MM.1S (cell line): Measurements from ENCODE around the gene RANBP10.

Experiments
- EZH2 ChIP-seq: fragments of 300-600 bp; sonication (generic); optimal IDR thresholded peaks from 2 replicates; pipeline ENCODE3; 2017; ENCODE audit warnings: low read depth, mild to moderate bottlenecking, antibody characterized with exemption, low read length, mixed read lengths
- TF ChIP-seq, protein P1 (sequence below): fragments of 300-600 bp; sonication (generic); IDR thresholded peaks from 2 replicates; pipeline ENCODE4 v1.5.1; 2016; ENCODE audit warnings: antibody characterized with exemption, low read length, mixed read lengths

- TF ChIP-seq, protein P1, sequence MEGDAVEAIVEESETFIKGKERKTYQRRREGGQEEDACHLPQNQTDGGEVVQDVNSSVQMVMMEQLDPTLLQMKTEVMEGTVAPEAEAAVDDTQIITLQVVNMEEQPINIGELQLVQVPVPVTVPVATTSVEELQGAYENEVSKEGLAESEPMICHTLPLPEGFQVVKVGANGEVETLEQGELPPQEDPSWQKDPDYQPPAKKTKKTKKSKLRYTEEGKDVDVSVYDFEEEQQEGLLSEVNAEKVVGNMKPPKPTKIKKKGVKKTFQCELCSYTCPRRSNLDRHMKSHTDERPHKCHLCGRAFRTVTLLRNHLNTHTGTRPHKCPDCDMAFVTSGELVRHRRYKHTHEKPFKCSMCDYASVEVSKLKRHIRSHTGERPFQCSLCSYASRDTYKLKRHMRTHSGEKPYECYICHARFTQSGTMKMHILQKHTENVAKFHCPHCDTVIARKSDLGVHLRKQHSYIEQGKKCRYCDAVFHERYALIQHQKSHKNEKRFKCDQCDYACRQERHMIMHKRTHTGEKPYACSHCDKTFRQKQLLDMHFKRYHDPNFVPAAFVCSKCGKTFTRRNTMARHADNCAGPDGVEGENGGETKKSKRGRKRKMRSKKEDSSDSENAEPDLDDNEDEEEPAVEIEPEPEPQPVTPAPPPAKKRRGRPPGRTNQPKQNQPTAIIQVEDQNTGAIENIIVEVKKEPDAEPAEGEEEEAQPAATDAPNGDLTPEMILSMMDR: no peak
- no peak for TF ChIP-seq EZH2
Measured at GRCh38 chr16:67760956-67761230, 45.5 kb downstream of the RANBP10 start.
